ENCODE results near the gene ZNF787.
A peak's percentile ranks its signal among the peaks of the same experiment; 100 is the strongest.

Gene ZNF787

GRCh38 chr19:56087647-56088496 lies 33.2 kb downstream of the ZNF787 start:
- no peak for DNase-seq (ENCODE audit: insufficient read length, low spot score)
- no peak for FAIRE-seq
- no peak for TF ChIP-seq POLR2A (IDR thresholded peaks at IDR 0.05; ENCODE audit: low read depth, low read length)

GRCh38 chr19:56086671-56087430 lies 34.2 kb downstream of the ZNF787 start:
- no peak for DNase-seq (ENCODE audit: insufficient read length, low spot score)
- FAIRE-seq, result no peak
- no peak for TF ChIP-seq POLR2A (IDR thresholded peaks at IDR 0.05; ENCODE audit: low read depth, low read length)

GRCh38 chr19:56085571-56086275 lies 35.4 kb downstream of the ZNF787 start:
- FAIRE-seq, result no peak
- DNase-seq (ENCODE audit: insufficient read length, low spot score), result no peak
- TF ChIP-seq POLR2A (IDR thresholded peaks at IDR 0.05; ENCODE audit: low read depth, low read length), result no peak

- TF ChIP-seq POLR2A (IDR thresholded peaks at IDR 0.05; ENCODE audit: low read depth, low read length), result no peak
- DNase-seq (ENCODE audit: insufficient read length, low spot score) (no peak), FAIRE-seq (no peak)
These were observed 36.1 kb downstream of the ZNF787 start for GRCh38 chr19:56084835-56085536.

GRCh38 chr19:56083668-56084067 lies 37.4 kb downstream of the ZNF787 start:
- TF ChIP-seq POLR2A (IDR thresholded peaks at IDR 0.05; ENCODE audit: low read depth, low read length), result no peak
- DNase-seq (ENCODE audit: insufficient read length, low spot score), result no peak
- no peak for FAIRE-seq

- DNase-seq (ENCODE audit: insufficient read length, low spot score) (peak; percentile 94), FAIRE-seq (no peak)
- no peak for TF ChIP-seq POLR2A (IDR thresholded peaks at IDR 0.05; ENCODE audit: low read depth, low read length)
These were observed 40.3 kb downstream of the ZNF787 start for GRCh38 chr19:56080669-56081401.

- DNase-seq (ENCODE audit: insufficient read length, low spot score) (no peak), FAIRE-seq (no peak)
- no peak for TF ChIP-seq POLR2A (IDR thresholded peaks at IDR 0.05; ENCODE audit: low read depth, low read length)
These were observed 41.5 kb downstream of the ZNF787 start for GRCh38 chr19:56079609-56080008.

- FAIRE-seq, result no peak
- no peak for TF ChIP-seq POLR2A (IDR thresholded peaks at IDR 0.05; ENCODE audit: low read depth, low read length)
- DNase-seq (ENCODE audit: insufficient read length, low spot score), result peak; percentile 89
These were observed 44.6 kb downstream of the ZNF787 start for GRCh38 chr19:56076498-56076897.

- TF ChIP-seq POLR2A (IDR thresholded peaks at IDR 0.05; ENCODE audit: low read depth, low read length), result no peak
- DNase-seq (ENCODE audit: insufficient read length, low spot score) (no peak), FAIRE-seq (no peak)
These were observed 49.9 kb downstream of the ZNF787 start for GRCh38 chr19:56071151-56071550.

- no peak for DNase-seq (ENCODE audit: insufficient read length, low spot score)
- TF ChIP-seq POLR2A (IDR thresholded peaks at IDR 0.05; ENCODE audit: low read depth, low read length), result no peak
- FAIRE-seq, result no peak
These were observed 51.5 kb downstream of the ZNF787 start for GRCh38 chr19:56069642-56070041.

GRCh38 chr19:56066152-56067023 lies 54.7 kb downstream of the ZNF787 start:
- FAIRE-seq (no peak), DNase-seq (ENCODE audit: insufficient read length, low spot score) (peak; percentile 92)
- no peak for TF ChIP-seq POLR2A (IDR thresholded peaks at IDR 0.05; ENCODE audit: low read depth, low read length)

GRCh38 chr19:56053596-56053995 lies 67.5 kb downstream of the ZNF787 start:
- no peak for FAIRE-seq
- no peak for DNase-seq (ENCODE audit: insufficient read length, low spot score)
- TF ChIP-seq POLR2A (IDR thresholded peaks at IDR 0.05; ENCODE audit: low read depth, low read length), result no peak
